Fibroblast of peridontal ligament (primary cell): ENCODE data around the gene NAP1L5.
A peak's percentile ranks its signal among the peaks of the same experiment; 100 is the strongest.

Source experiments
- DNase-seq: peaks from one replicate; pipeline ENCODE4 v3.0.0-alpha.2; 2010; ENCODE audit errors: extremely low read depth

NAP1L5 gene, protein sequence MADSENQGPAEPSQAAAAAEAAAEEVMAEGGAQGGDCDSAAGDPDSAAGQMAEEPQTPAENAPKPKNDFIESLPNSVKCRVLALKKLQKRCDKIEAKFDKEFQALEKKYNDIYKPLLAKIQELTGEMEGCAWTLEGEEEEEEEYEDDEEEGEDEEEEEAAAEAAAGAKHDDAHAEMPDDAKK

DNA sequence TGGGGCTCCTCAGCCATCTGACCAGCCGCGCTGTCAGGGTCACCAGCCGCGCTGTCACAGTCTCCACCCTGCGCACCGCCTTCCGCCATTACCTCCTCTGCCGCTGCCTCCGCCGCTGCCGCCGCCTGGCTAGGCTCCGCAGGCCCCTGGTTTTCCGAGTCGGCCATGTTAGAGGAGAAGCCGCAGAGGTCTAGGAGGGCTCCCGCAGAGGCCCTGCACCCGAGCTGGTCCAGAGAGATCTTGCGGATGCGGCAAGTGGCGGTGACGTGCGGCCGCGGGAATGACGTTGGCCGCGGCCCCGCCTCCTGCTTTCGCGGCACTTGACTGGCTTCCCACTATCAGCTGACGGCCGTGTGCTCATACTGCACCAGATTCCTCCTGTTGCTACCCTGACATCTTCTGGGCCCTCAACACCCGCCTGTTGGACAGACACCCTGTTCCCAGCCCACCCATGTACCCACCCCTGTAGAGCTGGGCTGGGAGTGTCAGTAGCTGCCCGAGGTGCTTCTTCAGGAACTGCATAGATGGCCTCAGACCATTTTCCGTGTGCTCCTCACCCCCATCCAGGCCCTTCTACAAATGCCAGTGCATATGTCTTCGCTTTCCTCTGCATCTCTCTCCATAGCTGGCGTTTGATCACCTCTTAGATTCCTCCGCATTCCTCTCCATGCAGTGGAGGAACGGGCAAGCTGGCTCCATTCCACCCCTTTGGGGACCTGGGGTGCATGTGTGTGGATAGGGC lies at the start of gene NAP1L5:
TSS of gene NAP1L5 (minus strand) at position 242 of the 742 bp plus-strand sequence. CDS start at position 167, 75 bp downstream.
- DNase-seq: peak; percentile 76

DNA sequence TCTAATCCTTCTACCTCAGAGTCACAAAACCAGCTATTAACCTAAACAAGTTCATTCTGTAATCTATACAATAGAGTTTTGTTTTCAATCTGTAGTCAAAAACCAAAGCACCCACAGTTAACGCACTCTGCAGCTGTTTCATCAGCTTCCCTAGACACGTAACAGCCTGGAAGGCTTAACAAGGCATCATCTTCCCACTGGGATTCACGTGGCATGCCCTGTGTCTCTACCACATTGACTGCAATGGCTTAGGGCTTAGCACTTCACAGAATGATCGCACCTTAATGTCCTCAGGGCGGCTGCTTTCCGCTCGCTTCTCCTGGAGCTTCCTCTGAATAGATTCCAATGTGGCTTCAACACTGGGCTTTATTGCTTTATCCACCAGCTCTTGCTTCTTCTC lies 49.7 kb upstream of the NAP1L5 start:
- no peak for DNase-seq

DNA sequence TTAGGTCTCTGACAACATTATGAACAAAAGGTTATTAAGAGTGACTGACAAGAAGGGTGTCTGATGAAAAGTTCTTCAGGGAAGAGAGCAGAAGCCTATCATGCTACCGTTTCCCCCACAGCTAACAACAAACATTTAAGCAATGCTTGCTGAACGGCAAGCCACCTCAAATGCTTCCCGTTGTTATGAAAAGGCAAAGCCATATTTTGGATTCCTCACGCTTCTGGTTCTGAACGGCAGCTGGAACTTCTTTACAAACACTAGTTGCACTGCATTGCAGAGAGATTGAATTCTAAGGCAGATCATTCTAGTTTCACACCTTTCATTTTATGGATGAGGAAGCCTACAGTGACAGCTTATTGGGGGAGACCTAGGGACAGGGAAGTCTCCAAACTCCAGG lies 48.6 kb upstream of the NAP1L5 start:
- no peak for DNase-seq

DNA sequence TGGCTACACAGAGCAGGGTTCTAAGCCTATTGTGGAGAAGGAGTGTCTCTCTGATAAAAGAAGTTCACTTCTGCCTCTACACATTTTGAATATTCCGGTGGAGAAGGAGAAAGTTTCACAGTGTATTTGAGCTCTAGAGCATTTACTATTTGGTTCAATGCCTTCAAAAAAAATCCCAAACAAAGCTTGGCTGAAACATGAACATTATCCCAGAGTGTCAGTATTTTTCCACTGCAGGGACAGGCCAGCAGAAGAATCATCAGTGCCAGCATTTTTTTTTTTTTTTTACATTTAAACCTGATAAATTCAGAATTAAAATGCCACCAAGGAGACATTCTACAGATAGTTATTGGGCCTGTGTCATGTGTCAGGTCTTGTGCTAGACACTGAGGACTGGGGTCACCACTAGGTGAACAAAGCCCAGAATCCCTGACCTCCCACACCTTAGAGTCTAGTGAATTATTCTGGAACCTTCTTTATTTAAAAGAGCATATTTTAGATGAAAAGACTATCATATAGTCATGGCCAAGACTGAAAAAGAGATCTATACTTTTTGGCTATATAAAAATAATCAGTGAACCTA lies 48.0 kb upstream of the NAP1L5 start:
- no peak for DNase-seq

DNA sequence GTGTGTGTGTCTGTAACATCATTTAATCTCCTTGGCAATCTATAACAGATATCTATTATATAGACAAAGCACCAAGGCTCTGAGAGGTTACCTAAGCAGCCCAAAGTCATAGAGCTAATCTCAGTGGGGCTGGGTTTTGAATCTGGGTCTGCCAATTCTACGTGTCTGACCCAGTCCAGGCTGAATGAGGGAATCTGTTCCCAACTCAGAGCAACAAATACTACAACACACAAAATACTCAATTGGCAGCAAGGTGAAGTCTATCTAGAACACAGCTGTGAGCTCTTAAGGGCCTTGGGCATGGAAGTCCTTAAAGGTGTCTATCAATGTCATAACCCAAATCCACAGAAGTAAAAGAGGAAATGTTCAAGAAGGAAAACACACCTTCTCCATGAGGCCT lies 47.5 kb upstream of the NAP1L5 start:
- DNase-seq: no peak

DNA sequence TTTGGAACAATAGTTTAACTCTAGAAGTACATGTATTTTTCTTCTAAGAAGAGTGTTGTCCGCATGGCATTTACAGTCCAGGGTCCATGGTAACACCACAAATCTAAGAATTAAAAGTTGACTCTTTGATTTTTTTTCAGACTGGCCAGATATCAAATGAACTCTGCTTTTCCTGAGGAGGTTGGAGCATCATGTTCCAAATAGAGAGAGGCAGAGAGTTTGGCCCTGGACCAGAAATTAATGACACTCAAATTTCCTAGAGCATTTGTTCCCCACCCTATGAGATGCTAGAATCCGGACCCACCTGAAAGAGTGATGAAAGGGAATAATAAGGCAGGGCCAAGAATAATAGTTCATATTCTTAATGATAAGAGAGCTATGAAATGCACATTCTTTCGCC lies 47.0 kb upstream of the NAP1L5 start:
- no peak for DNase-seq

DNA sequence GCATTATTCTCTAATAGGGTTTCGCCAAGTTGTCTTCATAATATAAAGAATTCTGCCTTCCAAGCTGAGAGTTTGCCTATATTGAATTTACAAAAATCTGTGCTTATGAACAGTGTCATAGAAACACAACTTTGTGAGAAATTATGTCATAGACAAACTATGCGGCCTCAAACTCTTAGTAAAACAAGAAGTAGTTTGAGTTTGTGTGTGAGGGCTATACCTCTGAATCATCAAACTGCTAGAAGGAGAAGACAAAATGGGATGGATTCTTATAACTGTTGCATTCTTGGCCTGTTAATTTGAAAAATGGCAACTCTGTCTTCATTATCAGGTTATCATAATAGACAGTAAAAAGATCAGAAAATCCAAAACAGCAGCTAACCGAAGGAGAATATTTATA lies 46.1 kb upstream of the NAP1L5 start:
- DNase-seq: peak; percentile 90

DNA sequence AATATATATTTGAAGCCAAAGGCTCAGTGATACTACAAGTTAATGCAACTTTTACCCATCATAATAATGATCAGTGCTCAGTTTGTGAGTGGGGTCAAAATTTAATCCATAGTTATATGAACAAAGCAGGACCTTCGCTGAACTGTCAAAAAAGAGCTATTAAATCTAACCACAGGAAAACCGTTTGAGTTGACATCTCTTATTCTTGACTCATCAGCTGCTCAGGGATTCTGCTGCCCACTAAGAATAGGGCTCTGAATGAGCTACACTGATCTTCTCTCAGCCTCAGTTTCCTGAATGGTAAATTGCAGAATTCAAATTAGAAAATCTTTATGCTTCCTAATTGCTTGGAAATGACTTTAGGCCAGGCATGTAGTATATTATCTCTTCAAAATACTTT lies 44.9 kb upstream of the NAP1L5 start:
- DNase-seq: no peak

DNA sequence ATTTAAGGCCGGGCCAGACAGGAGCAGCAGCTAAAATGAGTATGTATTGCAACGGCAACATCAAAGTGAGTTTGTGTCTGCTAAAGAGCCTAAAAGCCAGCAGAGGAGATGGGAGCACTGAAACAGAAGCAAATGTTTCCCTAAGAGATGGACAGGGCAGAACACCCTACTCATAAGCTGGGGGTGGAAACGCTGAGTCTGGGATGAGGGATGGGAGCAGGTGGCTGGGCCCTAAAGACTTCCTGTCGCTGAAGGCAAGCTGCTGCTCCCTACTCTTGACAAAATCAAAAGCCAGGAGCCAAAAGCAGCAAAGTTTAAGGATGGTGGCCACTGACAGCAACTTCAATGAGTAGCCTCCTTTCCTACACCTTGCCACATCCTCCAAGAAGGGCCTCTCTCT lies 40.6 kb upstream of the NAP1L5 start:
- no peak for DNase-seq

DNA sequence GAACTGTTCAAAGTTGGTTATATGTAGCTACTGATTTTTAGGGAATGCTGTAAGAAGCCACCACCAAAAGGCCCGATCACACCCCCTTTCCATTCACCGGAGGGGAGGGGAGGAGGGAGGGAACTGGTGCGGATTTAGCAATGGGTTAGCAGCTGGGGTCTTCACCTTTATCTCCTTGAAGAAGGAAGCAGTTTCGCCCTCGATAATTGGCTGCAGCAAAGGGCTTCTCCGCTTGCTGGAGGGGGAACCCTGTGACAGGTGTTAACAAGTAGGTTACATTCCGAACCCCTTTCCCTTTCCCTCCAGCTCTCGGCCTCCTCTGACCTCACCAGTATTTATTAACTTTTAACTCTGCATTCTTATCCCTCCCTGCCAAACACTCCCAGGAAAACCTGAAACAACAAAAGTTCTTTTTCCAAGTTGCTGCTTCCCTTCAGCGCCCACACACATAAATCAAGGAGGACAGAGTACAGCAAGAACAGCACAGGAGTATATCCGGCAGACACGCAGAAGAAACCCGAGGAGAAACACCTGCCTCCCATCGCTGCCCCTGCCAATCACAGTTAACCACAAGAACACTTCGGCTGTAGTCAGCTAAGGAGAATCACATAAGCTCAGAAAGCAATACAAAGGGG lies 39.8 kb upstream of the NAP1L5 start:
- no peak for DNase-seq

DNA sequence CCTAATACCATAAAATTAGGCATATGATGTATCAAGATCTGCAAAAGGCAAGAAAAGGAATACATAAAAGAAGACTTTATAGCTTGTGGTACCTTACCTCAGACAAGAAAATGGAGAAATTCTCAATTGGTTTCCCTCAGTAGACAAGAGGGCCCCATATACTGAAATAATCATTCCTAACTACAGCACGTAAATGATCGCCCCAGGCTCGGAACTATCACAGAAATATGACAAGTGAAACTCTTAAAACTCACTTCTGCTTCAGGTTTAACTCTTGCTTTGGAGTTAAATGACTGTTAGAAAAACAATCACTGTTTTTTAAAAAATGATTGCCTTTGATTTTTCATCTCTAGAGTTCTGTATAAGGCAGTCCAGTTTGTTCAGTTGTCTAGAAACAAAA lies 38.6 kb upstream of the NAP1L5 start:
- no peak for DNase-seq

DNA sequence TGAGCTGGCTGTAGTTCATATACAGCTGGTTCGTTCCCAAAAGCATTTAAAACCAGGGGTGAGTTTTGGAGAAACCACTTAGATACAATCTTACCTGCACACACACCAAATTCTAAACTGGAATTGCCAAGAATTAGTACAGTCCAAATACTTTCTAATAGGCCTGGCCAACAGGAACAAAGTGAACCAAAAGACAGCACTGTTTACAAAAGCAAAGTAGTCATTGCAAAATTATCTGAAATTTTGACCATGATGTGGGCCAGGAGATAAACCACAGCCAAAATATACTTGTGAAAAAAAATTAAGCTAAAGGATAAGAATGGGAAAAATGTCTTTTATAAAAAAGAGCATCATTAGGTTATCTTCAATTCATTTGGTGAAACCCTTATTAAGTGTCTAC lies 37.9 kb upstream of the NAP1L5 start:
- peak; percentile 38 for DNase-seq

DNA sequence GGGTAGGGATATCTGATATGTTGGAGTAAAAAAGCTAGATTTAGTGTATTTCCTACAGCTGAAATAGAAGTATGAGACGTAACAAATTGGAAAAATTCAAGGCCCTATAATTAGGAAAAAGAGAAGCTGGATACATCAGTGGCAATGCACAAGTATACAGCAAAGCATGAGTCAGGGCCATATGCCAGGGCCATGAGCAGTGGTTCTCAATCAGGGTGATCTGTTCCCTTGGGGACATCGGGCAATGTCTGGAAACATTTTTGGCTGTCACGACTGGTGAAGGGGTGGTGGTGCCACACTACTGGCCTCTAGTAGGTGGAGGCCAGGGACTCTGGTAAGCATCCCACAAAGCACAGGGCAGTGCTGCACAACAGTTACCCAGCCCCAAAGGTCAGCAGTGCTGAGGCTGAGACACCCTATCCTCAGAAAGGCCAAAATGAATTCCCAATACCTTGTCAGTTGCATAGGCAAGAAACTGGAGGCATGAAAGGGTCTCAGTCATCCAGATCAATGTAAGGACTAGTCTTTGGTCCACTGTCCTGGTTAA lies 36.8 kb upstream of the NAP1L5 start:
- no peak for DNase-seq

DNA sequence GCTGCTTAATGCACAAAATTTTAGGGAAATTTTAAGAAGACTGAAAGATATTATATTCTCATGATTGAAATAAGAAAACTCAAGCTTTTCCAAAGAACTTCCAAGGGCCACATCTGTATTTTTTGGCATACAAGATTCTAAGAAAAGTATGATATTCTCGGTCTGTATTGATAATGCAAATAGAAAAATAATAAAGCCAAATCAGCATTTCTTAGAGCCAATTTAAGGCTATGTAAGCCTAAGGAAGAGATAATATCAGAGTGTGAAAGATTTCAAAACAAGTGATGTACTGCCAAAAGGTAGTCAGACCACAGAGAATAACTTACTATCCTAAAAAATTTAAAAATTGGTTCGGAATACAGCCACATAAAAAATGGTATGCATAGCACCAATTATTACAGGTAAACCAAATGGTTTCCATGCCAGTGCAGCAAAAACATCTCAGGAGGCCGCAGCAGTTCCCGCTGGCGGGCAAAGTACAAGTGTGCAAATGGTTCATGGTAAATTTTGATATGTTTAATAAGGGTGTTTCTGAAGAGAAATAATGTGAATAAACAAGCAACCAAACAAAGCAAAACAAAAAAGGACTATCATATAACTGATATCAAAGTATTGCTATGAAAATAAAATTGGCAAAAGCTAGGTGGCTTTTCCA lies 35.2 kb upstream of the NAP1L5 start:
- no peak for DNase-seq

DNA sequence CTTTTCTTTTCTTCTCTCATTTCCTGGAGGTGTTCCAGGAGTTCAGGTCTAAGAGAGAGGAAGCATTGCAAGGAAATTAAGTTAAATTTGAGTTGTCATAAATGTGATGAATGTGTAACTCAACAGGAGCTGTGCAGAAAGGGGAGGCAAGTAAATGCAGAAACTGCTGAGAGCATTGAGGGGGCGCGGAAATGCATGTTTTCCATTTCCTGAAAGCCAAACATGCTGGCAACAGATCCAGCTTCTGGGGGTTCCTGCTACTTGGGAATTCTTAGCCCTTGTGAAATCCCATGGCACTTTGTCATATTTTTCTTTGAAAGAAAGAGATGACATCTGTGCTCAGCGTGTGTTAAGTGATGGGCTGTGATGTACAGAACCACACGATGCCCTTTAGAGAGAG lies 33.8 kb upstream of the NAP1L5 start:
- DNase-seq: no peak

DNA sequence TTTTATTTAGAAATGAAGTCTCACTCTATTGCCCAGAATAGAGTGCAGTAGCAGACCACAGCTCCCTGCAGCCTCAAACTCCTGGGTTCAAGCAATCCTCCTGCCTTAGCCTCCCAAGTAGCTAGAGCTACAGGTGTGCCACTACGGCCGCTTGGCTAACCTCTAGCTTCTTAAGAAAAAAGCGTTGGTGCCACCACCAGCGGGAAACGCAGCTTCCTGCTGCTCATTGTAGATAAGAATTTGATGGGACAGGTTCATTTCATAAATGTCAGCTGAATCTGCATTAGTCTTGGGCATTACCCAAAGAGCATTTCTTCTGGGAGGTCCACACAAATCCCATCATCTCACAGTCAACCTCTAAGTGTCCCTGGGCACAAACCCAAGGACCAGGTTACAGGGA lies 33.2 kb upstream of the NAP1L5 start:
- no peak for DNase-seq

DNA sequence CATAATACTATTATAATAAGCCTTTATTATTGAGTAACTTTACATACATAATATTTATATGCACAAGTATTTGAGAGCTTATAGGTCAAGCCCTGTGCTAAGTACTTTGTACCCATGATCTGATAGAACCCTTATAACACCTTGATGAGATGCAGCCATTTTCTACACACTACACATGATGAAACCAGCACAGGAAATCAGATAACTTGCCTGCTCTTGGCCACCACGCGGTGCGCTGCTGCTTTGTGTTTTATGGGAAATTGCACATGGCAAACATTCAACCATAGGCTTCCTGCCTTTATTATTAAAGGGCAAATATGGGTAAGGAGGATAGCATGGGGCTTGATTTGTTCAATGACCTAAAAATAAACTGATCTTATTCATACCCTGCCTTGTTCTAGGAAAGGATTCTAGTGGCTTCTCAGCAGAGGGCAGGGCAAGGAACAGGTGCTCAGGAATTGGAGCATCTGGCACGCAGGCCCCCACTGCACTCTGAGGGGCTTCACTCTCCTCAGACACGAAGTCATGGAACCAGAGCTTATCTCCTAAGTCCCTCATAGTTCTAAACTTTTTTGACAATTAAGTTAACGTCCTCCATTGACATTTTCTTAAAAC lies 31.6 kb upstream of the NAP1L5 start:
- no peak for DNase-seq

DNA sequence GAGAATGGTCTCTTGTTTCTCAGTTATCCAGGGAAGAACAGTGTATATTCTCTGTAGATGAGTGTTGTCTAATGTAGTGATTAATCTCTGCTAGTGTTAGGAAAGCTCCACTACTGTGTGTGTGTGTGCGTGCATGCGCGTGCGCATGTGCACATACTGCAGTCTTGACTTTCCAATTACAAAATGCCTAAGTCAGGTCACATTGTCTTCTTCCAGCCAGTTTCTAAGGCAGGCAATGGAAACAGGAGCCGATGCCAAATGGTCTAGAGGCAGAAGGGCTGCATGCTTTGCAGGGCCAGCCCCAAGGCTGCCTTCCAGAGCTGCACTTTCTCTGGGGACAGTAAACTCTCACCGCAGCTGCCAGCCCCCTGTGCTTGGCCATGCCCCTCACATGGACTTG lies 30.5 kb upstream of the NAP1L5 start:
- DNase-seq: no peak

DNA sequence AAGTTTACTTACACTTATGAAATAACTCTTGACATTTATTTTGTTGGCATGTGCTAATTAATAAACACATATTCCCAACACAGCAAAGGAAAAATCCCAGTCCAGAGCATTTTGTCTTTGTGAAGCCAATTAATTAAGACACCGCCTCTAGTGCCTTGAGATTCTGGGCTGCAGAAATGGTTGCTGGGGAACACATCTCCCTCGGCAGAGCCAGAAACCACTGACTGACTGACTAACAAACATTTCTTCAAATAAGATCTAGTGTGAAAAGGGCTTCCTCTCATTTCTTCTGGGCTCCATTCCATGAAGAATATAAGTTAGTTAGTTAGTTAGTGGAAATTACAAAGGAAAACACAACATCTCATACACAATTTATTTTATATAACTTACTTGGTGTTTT lies 28.4 kb upstream of the NAP1L5 start:
- DNase-seq: no peak

DNA sequence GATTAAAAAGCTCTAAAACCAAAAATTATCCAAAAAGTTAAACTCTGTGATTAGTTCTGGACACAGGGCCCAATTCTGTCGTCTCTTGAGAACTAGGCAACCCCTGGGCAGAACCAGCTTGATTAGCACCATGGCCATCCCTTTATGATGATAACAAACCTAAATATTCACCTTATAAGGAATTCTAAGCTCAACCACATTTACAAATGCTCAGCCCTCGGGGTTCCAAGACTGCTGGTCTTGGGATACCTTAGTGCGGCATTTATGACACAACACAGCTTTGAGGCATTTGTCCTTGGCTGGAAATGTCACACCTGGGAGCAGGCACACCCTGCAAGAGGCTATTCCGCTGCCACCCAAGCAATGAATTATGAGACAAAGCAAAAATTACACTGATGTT lies 27.5 kb upstream of the NAP1L5 start:
- DNase-seq: no peak

DNA sequence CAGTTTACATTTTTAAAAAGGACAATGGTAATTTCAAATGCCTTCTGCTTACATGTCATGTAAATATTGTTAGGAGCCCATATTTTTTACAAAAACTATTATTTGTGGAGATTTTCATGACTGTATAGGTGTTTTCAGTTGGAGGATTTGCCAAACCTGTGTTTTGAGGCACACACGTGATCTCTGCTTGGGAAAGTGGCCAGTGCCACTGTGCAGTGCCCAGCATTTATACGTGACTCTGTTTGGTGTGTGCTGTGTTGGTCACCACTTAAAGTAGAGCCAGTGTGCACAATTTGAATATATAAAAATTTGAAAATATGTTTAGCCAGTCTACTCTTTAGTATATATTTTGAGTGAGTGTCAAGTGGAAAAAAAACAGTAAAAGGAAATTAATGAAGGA lies 26.8 kb upstream of the NAP1L5 start:
- DNase-seq: no peak

DNA sequence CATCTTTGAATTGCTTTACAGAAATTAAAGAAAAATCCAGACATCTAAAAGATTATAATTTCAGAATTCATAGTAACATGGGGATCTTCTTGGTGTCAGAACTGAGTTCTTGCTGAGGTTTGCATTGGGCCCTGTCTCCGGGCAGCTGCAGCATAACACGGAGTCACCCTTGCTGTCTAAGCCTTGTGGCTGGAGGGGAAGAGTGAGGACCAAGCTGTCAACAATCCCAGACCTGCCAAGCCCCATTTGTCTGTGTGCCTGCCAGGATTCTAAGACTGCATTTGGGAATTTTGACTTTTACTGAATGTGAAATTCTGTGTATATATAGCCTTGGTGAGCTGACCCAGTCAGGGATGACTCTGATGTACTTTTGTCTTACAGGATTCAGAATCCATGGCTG lies 25.2 kb upstream of the NAP1L5 start:
- DNase-seq: no peak
